T-helper 9 cell (primary cell): ENCODE data around the gene SLC13A1.

ENCODE experiments used
- DNase-seq: peaks from one replicate; pipeline ENCODE4 v3.0.0-alpha.2; 2020

Gene SLC13A1

DNA sequence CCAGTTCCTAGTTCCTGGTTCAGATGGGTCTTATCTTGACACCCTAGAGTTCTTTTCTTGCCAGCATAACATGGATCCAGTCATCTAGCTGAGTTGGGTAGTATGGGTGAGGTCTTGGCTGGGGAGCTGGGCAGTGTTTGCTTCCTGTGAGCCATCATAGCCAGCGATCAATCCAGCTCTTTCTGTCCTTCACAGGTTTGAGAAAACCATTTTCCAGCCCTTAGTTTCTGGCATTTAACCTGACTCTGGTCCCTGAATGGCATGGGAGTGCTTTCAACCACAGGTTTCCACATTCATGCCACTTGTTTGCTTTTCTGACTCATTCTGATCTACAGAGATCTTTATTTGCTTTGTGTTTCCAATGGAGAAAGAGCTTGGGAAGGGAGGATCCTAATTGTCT, 8.6 kb downstream of the SLC13A1 start:
- DNase-seq, result no peak

DNA sequence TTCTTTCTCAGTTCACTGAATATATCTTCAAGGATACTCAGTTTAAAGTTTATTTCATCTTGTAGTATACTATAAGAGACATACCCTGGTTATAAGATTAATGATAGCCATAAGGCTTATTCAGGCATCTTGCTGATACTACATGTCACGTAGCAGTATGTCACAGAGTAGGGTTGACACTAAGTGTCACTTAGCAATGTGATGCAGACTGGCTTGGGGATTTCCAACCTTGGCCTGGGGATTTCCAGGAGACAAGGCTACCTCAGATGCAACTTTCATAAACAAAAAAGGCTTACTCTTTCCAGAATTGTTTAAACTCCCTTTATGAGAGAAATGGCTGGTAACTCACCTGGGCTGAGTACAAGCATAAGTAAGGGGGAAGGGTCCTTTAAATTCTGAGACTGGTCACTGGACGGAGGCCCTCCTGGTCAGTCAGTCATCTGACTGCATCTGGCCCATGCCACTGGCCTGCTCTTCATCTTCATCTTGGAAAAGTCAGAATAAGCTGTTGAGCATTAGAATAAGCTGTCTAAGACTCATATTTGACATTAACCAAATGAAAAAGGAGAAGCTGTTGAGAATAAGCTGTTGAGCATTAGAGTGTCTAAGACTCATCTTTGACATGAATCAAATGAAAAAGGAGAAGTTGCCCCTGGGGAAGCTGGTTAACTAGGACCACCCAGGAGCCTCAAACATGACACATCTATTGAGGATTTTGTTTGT, 9.5 kb downstream of the SLC13A1 start:
- no peak for DNase-seq

DNA sequence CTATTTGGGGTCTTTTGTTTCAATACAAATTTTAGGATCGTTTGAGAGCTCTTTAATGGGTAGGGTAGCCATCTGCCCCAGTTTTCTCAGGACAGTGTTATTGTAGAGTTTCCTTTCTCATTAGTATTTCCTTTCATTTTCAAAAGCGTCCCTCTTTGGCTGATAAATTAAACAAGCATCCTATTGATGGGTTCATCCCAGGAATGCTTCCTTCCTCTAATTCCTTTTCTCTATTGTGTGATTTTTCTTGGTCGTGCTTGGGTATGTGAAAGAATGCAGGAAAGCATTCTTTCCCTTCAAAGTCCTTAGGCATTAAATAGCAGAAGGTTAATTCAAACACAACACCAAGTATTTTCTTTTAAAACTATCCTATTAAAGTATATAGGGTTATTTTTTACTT, 14.0 kb downstream of the SLC13A1 start:
- no peak for DNase-seq

DNA sequence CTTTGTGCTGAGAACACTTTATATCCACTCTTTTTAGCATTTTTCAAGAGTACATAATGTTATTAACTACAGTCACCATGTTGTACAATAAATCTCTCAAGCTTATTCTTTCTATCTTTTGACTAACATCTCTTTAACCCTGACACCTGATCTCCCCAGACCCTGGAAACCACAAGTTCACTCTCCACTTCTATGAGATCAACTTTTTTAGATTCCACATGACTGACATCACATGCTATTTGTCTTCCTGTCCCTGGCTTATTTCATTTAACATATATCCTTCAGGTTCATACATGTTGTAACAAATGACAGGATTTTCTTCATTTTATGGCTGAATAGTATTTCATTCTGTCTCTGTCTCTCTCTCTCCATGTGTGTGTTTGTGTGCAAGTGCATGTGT, 15.5 kb downstream of the SLC13A1 start:
- DNase-seq, result no peak

DNA sequence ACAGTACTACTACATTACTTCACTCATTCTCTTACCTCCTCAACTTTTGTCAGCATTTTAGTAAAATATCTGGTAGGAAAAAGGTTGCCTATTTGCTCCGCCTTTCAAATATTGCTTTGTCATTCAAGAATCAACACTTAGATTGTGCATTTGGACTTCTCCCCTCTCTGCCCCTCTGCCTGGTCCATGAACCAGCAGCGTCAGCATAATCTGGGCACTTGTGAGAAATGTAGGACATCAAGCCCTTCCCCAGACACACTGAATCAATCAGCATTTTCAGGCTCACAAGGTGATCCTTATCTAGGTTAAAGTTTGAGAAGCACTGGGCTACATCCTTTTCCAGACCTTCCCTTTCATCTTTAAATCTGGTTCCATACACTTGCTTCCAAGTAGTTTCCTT, 16.3 kb downstream of the SLC13A1 start:
- DNase-seq, result no peak

DNA sequence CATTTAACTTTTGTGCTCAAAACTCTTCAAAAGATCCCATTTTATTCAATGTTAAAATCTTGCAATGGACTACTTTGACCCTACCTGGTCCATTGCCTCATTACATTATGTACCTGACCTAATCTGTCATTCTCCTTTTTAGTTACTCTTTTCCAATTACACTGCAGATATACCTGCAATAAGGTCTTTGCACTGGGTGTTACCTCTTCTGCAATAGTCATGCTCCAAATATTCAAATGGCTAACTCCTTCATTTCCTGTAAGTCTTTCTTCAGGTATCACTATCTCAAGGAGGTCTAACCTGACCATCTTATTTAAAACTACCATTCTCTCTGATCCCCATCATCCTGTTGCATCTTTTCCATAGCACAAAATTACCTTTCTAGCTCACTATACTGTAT, 22.3 kb downstream of the SLC13A1 start:
- DNase-seq, result no peak

DNA sequence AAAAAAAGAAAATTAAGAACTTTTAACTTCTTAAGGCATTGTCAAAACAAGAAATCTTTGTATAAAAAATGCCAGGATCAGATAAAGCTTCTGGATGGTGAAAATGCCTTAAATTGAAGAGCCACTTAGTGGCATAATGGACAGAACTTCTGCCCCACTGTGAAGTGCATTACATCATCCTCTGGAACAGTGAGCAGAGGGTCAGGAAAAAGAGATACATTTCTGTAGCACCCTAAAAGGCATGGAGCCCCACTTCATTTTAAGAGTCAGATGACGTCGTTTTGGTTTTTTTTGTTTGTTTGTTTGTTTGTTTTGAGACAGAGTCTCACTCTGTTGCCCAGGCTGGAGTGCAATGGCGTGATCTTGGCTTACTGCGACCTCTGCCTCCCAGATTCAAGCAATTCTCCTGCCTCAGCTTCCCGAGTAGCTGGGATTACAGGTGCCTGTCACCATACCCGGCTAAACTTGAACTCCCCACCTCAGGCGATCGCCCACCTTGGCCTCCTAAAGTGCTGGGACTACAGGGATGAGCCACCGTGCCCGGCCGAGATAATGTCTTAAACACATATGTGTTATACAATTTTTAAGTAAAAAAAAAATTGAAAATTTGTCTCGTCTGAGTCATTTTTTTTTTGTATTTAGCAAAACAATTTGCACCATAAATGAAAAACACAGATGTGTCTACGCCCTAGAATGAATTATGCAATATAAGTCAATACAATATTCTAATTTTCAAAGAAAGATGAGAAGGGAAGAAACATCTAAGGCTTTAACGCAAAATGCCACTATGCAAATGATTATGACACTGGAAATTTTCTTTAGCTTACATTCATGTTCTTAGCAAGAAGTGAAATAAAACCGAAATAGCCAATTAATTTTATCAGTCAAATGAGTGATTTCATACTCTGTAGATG, 29.2 kb downstream of the SLC13A1 start:
- no peak for DNase-seq

DNA sequence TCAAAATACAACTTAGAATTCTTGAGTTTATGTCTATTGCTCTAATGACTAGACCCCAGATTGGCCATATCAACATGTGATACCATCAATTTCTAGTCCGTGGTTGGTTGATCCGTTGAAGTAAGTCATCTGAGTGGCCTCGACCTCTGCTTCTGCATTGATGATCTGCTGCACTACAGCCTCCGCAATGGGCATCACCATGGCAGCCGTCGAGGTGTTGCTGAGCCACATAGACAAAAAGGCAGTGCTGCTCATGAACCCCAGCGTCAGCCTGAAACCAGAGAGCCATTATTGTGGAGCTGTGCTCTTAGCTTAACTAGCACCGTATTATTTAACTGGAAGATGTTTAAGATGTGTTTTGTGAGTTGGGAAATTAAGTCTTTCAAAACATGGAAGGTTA, 30.7 kb downstream of the SLC13A1 start:
- no peak for DNase-seq

DNA sequence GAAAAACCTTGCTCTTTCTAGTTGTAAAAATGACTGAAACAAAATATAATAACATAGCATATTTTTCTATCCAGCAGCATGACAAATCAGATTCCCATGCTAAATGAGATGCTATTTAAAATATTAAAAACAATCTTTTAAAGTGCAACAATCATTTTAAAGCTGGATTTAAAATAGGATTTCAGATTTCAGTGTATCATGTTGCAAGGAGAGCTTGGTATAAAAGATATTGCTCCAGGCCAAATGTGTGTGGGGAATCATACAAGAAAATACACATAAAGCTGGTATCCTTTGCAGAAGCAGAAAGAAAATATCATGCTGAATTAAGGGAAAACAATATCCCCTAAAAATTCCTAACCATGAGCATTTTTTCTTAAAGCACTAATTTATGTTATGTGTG, 42.2 kb downstream of the SLC13A1 start:
- DNase-seq, result no peak

DNA sequence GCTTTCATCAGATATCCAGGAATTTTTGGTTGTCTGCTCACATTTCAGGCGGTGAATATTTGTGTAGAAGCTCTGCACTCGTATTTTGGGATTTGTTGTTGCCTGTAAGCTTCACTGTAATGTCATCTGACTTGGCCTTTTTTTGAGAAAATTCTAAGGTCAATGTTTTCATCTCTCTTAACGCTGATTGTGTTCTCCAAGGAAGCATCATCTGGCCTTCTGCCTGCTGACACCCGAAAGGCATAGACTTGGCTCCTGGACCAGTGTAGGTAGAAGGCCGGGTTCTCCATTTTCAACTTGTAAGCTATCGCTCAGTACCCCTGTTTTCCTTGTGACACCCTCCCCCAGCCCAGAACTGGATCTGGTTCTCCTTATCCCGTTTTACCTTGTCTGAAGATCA, 44.2 kb downstream of the SLC13A1 start:
- DNase-seq, result no peak

DNA sequence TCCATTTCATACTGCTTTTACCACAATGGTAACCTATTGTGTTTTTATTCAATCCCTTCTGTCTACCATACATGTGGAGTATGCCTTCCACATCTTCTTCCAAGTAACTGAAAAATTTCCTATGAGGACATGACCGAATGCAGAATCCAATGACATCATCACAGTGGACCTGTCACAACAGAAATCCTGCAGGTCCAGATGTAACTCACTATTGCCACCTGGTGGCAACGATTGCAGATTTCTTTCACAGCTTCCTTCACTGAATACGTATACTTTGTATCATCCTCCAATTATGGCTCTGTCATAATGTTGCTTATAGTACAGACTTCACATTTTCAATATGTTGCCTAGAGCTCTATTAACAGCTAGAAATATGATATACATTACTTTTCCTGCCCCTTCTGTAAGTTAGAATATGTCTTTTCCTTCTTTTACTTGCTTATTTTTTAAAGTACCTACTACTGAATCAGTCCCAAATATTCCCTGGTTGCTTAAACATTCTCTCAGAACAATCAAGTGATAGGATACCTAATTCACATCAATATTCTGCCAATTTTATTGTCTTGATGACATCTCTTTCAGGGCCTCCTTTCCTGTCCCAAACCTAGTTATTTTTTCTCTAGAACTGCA, 45.4 kb downstream of the SLC13A1 start:
- DNase-seq, result no peak

DNA sequence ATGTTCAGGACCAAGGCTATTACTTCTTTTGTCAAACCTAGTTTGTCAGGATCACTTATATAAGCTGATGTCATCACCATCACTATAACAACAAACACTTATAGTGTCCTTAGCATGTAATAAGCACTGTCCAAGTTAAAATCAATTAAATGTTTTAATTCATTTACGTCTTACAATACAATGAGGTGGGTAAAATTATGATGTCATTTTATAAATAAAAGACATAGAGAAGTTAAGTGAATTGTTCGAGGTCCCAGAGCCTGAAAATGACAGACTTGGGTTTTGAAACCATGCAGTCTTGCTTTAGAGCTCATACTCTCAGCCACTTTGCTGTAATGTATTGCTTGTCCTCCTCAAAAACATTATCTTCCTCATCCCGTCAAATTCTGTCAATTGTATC, 48.3 kb downstream of the SLC13A1 start:
- DNase-seq, result no peak

DNA sequence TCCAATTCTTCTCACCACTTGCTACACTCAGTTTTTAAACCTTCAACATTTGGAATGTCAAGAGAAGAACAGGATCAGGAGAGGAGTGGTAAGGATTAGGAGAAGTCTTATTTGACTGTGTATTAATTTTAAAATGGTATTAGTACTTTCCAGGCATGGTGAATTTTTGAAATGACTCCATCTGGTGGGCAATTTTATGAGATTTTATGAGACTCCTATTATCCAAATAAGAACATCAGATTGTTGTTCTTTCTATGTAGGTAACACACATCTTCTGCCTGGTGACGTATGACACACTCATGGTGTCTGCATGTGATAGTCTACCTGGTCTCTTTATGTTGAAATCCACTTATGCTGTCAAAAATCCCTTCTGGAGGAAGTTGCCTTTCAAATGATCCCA, 51.0 kb downstream of the SLC13A1 start:
- DNase-seq, result no peak

DNA sequence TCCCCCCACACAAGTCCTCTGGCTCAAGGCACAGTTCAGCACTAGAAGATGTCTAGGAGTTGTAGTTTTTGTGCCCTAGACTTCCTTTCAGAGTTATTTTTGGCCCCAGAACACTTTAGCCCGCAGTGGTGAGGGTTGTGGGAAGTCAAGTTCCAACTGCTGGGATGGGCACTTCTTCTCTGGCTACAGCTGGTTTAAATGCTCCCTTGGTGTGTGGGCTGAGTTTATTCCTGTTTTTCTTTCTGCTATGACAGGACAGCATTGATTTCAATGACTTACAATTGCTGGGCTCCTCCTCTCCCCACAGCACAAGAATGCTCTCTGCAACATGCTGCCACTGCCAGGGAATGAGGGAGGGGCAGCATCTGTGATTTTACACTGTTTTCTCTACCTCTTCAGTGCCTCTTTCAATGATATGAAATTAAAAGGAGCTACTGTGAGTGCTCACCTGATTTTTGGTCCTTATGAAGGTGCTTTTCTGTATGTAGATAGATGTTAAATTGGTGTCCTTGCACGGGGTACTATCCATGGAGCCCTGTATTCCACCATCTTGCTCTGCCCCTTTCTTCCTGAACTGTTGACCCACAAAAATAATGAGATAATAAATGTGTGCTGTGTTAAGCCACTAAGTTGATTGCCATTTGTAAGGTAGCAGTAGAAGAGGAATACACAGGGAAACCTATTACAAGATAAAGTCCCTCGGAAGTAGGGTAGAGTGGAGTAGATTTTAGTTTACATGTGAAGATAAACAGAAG, 56.3 kb downstream of the SLC13A1 start:
- no peak for DNase-seq

DNA sequence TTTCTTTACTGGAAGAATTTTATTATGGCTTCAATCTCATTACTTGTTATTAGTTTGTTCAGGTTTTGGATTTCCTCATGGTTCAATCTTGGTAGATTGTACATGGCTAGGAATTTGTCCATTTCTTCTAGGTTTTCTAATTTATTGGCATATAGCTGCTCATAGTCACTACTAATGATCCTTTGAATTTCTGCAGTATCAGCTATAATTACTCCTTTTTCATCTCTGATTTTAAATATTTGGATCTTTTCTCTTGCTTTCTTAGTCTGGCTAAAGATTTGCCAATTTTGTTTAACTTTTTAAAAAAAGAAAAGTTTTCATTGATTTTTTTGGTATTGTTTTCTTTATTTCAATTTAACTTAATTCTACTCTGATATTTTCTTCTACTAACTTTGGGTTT, 59.2 kb downstream of the SLC13A1 start:
- DNase-seq, result no peak

DNA sequence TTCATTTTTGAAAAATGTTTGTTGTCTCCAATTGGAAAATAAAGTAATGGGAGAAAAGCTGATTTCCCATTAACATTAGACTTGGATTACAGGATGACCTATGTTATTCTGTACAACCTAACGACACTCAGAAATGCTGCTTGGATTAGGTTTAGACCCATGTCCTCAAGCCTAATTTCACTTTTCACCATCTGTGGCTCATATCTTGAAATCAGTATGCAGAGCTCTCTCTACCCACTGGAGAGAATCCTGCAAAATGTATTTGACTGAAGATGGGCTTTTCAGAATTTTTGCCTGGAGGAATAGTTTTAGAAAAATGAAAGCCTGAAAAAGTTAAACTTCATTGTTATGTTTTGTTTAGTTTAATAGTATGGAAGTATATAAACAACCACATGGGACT, 63.8 kb downstream of the SLC13A1 start:
- no peak for DNase-seq

DNA sequence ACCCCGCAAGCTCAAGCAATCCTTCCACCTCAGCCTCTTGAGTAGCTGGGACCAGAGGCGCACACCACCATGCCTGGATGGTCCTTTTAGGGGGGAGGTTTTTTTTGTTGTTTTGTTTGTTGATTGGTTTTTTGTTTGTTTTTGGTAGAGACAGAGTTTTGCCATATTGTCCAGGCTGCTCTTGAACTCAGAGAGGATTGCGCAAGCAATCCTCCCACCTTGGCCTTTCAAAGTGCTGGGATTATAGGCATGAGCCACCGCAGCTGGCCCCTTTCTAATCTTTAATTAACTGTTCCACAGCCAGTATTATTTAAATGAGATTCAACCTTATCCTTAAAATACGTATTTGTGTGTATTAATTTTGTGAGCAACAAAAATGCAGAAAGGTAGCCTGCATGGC, 65.8 kb downstream of the SLC13A1 start:
- no peak for DNase-seq

DNA sequence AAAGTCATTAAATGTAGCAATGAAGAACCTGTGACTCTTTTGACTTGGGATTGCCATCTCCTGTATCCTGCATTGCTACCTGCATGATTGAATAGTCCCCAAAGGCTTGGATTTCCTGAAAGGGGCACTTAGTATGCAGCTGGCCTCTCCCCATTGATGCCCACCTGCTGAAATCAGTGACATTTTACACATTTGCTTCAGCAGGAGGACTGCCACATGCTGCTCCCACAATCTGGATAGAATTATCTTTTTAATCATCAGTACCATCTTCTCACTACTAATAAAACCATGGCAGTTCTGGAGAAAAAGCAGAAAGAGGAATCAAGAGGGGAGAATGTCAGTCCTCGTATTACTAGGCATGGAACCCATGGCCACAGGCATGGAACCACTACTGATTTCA, 67.8 kb downstream of the SLC13A1 start:
- DNase-seq, result no peak

DNA sequence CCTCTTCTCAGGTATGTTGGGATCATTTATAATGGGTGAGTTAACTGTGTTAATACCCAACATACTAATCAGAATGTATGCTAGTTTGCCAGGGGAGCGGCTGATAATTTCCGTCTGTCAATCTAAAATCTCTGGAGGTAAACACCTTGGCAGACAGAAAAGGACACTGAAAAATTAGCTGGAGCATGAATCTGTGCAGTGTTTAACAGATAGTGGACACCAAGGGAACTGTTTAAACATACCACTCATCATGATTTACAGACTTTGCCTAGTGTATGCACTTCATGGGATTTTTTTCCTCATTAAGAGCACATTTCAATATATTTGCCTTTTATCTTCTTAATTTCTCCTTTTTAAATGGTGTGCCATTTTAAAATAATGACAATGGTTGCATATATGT, 68.2 kb downstream of the SLC13A1 start:
- no peak for DNase-seq

DNA sequence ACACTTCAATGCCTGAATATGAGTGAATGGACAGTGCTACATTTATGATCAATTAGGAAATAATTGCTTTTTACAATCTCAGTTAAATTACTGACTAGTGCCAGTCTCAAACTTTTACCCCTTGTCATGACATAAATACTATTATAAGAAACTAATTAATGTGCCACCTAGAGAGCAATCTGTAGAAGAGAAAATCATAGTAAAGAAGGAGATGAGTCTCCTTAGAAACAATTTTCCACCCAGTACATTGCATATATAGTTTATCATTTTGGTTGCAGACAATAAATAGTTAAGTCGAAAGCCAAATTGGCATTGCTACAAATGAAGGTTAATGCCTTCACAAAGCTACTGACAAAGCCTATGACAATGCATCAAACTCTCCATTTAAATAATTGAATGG, 68.6 kb downstream of the SLC13A1 start:
- DNase-seq, result no peak

DNA sequence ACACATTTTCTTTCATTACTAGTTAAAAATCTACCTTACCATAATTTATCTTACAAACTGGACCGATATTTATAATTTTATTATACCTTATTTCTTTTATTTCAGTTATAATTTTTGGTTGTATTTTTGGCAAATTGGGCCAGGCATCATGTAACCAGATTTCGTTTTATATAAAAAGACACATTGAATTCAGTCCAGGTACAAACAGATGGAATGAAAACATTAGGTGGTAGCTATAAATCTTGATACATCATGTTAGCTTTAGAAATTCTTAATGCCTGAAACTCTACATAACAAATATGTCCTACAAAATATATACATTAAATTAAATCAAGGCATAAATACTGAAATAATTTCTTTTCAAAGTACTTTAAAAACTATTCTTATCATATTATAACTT, 73.1 kb downstream of the SLC13A1 start:
- no peak for DNase-seq

DNA sequence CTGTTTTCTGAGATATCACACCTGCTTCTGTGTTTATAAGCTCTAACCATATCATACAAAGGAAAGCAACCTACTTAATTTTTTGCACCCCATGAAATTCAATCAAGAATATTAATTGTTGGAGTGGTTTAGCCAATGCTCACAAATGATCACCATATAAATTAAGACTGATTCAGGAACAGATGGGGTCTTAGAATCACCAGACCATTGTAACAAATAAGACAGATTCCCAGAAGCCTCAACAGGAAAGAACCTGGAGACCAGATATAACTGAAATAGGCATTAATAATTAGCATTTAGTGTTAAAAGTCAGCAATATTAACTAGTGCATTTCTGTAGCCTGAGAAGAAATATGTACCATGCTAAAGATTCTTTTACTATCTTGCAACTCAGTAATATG, 73.6 kb downstream of the SLC13A1 start:
- no peak for DNase-seq

DNA sequence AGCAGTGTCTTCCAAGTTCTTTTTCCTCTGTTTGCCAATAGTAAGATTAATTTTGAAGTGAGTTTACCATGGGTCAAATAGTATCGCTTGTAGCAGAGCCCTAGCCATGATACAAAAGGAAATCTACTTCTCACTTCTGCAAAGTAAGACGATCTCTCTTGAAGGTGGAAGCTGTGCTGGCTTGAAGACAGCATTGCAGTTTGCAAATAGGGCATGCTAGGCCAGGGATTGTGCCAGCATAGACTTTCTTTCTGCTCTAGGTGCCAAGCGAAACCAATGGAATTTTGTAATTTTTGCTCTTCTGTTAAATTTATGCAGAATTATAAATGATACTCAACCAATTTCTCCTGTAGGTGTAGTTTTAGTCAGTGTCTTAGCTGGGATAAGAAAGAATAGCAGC, 74.5 kb downstream of the SLC13A1 start:
- no peak for DNase-seq
